Muscle layer of colon (tissue), 2 donors: ENCODE data around the gene DGKZ.

Source experiments
- H3K27ac ChIP-seq: one replicate; pipeline ENCODE4 v1.7.0; 2013; ENCODE audit warnings: low read depth, mild to moderate bottlenecking, low read length, moderate library complexity
- H3K27me3 ChIP-seq, 2 donors: one replicate each; pipeline ENCODE4 v1.7.0; 2013; ENCODE audit warnings: low read length in 2 of 2, mild to moderate bottlenecking in 2 of 2; ENCODE audit not compliant: insufficient read depth in 2 of 2, control insufficient read depth in 1 of 2
- H3K36me3 ChIP-seq: one replicate; pipeline ENCODE4 v1.7.0; 2013; ENCODE audit warnings: mild to moderate bottlenecking, low read length; ENCODE audit not compliant: insufficient read depth
- H3K4me1 ChIP-seq: one replicate; pipeline ENCODE4 v1.7.0; 2013; ENCODE audit warnings: mild to moderate bottlenecking, low read length; ENCODE audit not compliant: insufficient read depth
- H3K4me3 ChIP-seq, 2 donors: one replicate each; pipeline ENCODE4 v1.7.0; 2013; ENCODE audit warnings: low read length in 2 of 2, low read depth in 1 of 2, mild to moderate bottlenecking in 1 of 2, moderate library complexity in 1 of 2
- H3K9ac ChIP-seq: one replicate; pipeline ENCODE4 v1.7.0; 2013; ENCODE audit warnings: low read length
- H3K9me3 ChIP-seq: one replicate; pipeline ENCODE4 v1.7.0; 2013; ENCODE audit warnings: mild to moderate bottlenecking, low read length
- donor health status: abdominal sarcoma.
- donor health status: Adenocarcinoma of cecum.

Gene DGKZ

GRCh38 chr11:46330563-46331281 is 16.5 kb upstream of the DGKZ start:
- H3K9ac ChIP-seq, result no peak overlapping the region
- H3K36me3 ChIP-seq, result no peaks in the 10 kb centered on the region
- H3K4me1 ChIP-seq, result no peaks in the 10 kb centered on the region
- H3K27ac ChIP-seq, result no peak overlapping the region
- no peaks in the 10 kb centered on the region for H3K9me3 ChIP-seq
- H3K27me3 ChIP-seq, result peaks cover 22 to 37% of the 10 kb centered on the region in 2 donors
- no peak overlapping the region for H3K4me3 ChIP-seq

- H3K9ac ChIP-seq, result no peak overlapping the region
- H3K27me3 ChIP-seq, result peaks cover 22 to 37% of the 10 kb centered on the region in 2 donors
- no peaks in the 10 kb centered on the region for H3K9me3 ChIP-seq
- H3K4me3 ChIP-seq, result no peak overlapping the region
- H3K4me1 ChIP-seq, result no peaks in the 10 kb centered on the region
- no peaks in the 10 kb centered on the region for H3K36me3 ChIP-seq
- H3K27ac ChIP-seq, result no peak overlapping the region
Measured at GRCh38 chr11:46331282-46331984, 15.8 kb upstream of the DGKZ start.

GRCh38 chr11:46332093-46332567 is 15.1 kb upstream of the DGKZ start:
- H3K27me3 ChIP-seq, result peaks cover 22 to 37% of the 10 kb centered on the region in 2 donors
- no peak overlapping the region for H3K4me3 ChIP-seq
- no peak overlapping the region for H3K9ac ChIP-seq

GRCh38 chr11:46332568-46333393 is 14.5 kb upstream of the DGKZ start:
- Histone ChIP-seq H3K4me3 (peak overlapping the region in 1 of 2 donors; percentile 34), H3K4me1 (peaks cover under 1% of the 10 kb centered on the region), H3K27me3 (peaks cover 22 to 37% of the 10 kb centered on the region in 2 donors), H3K27ac (no peak overlapping the region), H3K36me3 (no peaks in the 10 kb centered on the region), H3K9me3 (no peaks in the 10 kb centered on the region), H3K9ac (no peak overlapping the region)

More at GRCh38 chr11:46332093-46332567, 15.1 kb upstream of the DGKZ start:
- no peaks in the 10 kb centered on the region for H3K4me1 ChIP-seq
- H3K9me3 ChIP-seq, result no peaks in the 10 kb centered on the region
- H3K36me3 ChIP-seq, result no peaks in the 10 kb centered on the region
- H3K27ac ChIP-seq, result no peak overlapping the region

- no peak overlapping the region for H3K27ac ChIP-seq
- no peaks in the 10 kb centered on the region for H3K36me3 ChIP-seq
- peaks cover 8% of the 10 kb centered on the region for H3K4me1 ChIP-seq
- H3K9ac ChIP-seq, result no peak overlapping the region
- no peaks in the 10 kb centered on the region for H3K9me3 ChIP-seq
- peak overlapping the region in 1 of 2 donors; percentile 34 for H3K4me3 ChIP-seq
- peaks cover 22 to 37% of the 10 kb centered on the region in 2 donors for H3K27me3 ChIP-seq
Measured at GRCh38 chr11:46333394-46333947, 13.8 kb upstream of the DGKZ start.

- no peak overlapping the region for H3K4me3 ChIP-seq
- no peak overlapping the region for H3K27ac ChIP-seq
- no peaks in the 10 kb centered on the region for H3K36me3 ChIP-seq
- peaks cover 22 to 37% of the 10 kb centered on the region in 2 donors for H3K27me3 ChIP-seq
- H3K9me3 ChIP-seq, result no peaks in the 10 kb centered on the region
- H3K4me1 ChIP-seq, result peaks cover 15% of the 10 kb centered on the region
- H3K9ac ChIP-seq, result no peak overlapping the region
Measured at GRCh38 chr11:46334211-46334610, 13.1 kb upstream of the DGKZ start.

GRCh38 chr11:46335271-46335670 is 12.0 kb upstream of the DGKZ start:
- Histone ChIP-seq H3K4me3 (no peak overlapping the region), H3K27me3 (peaks cover 16 to 37% of the 10 kb centered on the region in 2 donors), H3K36me3 (no peaks in the 10 kb centered on the region), H3K9ac (no peak overlapping the region), H3K27ac (no peak overlapping the region), H3K9me3 (no peaks in the 10 kb centered on the region), H3K4me1 (peaks cover 21% of the 10 kb centered on the region)

GRCh38 chr11:46335890-46336562 is 11.2 kb upstream of the DGKZ start:
- Histone ChIP-seq H3K27me3 (peaks cover 16 to 32% of the 10 kb centered on the region in 2 donors), H3K4me3 (no peak overlapping the region), H3K4me1 (peaks cover 21% of the 10 kb centered on the region)

GRCh38 chr11:46336563-46337180 is 10.6 kb upstream of the DGKZ start:
- H3K27me3 ChIP-seq, result peaks cover 10 to 26% of the 10 kb centered on the region in 2 donors
- H3K4me3 ChIP-seq, result no peak overlapping the region
- H3K27ac ChIP-seq, result no peak overlapping the region
- H3K9me3 ChIP-seq, result no peaks in the 10 kb centered on the region
- no peak overlapping the region for H3K9ac ChIP-seq
- H3K4me1 ChIP-seq, result peaks cover 21% of the 10 kb centered on the region
- H3K36me3 ChIP-seq, result no peaks in the 10 kb centered on the region

More at GRCh38 chr11:46335890-46336562, 11.2 kb upstream of the DGKZ start:
- Histone ChIP-seq H3K9me3 (no peaks in the 10 kb centered on the region), H3K9ac (no peak overlapping the region), H3K27ac (no peak overlapping the region), H3K36me3 (no peaks in the 10 kb centered on the region)

GRCh38 chr11:46337626-46338345 is 9.5 kb upstream of the DGKZ start:
- H3K27ac ChIP-seq, result no peak overlapping the region
- H3K4me1 ChIP-seq, result peaks cover 21% of the 10 kb centered on the region
- no peaks in the 10 kb centered on the region for H3K36me3 ChIP-seq
- H3K9me3 ChIP-seq, result no peaks in the 10 kb centered on the region
- no peak overlapping the region for H3K9ac ChIP-seq
- peaks cover 0 to 14% of the 10 kb centered on the region in 2 donors for H3K27me3 ChIP-seq
- no peak overlapping the region for H3K4me3 ChIP-seq
